Endodermal cell (in vitro differentiated cells): Measurements from ENCODE around the gene CCDC183. TPM values are rescaled to one million over a fixed set of nuclear protein-coding genes. Genes with fewer than 3 reads are reported as not detected.

Experiments used
- DNase-seq: peaks from one replicate; pipeline ENCODE4 v3.0.0-alpha.2; 2017
- H3K27ac ChIP-seq: 2 replicates; pipeline ENCODE4 v1.5.1; 2013; ENCODE audit warnings: mild to moderate bottlenecking, low read depth, low read length, moderate library complexity
- H3K27me3 ChIP-seq: 2 replicates; pipeline ENCODE4 v1.6.1; 2013; ENCODE audit warnings: mild to moderate bottlenecking, low read length, moderate library complexity; ENCODE audit not compliant: insufficient read depth, control insufficient read depth, poor library complexity, severe bottlenecking
- H3K36me3 ChIP-seq: 2 replicates; pipeline ENCODE4 v1.7.0; 2013; ENCODE audit warnings: mild to moderate bottlenecking, low read length, moderate library complexity; ENCODE audit not compliant: control insufficient read depth, insufficient read depth
- H3K4me1 ChIP-seq: one replicate; pipeline ENCODE4 v1.7.0; 2013; ENCODE audit warnings: low read length; ENCODE audit not compliant: control insufficient read depth, insufficient read depth
- H3K4me3 ChIP-seq: 2 replicates; pipeline ENCODE4 v1.5.1; 2013; ENCODE audit warnings: mild to moderate bottlenecking, low read length, moderate library complexity
- H3K9ac ChIP-seq: 2 replicates; pipeline ENCODE4 v1.6.1; 2013; ENCODE audit warnings: mild to moderate bottlenecking, low read length, moderate library complexity; ENCODE audit not compliant: poor library complexity, severe bottlenecking; ENCODE audit errors: extremely low read depth
- H3K9me3 ChIP-seq: 2 replicates; pipeline ENCODE4 v1.6.1; 2013; ENCODE audit warnings: mild to moderate bottlenecking, low read length, moderate library complexity; ENCODE audit not compliant: control insufficient read depth
- H3K27ac Mint-ChIP-seq: 2 replicates; pipeline ENCODE4 v1.8.0; 2020; ENCODE audit warnings: mixed read lengths
- H3K27me3 Mint-ChIP-seq: 2 replicates; pipeline ENCODE4 v1.8.0; 2021; ENCODE audit warnings: mild to moderate bottlenecking, mixed read lengths; ENCODE audit not compliant: insufficient read depth
- H3K36me3 Mint-ChIP-seq: 2 replicates; pipeline ENCODE4 v1.8.0; 2020; ENCODE audit warnings: low read depth, mixed read lengths
- H3K4me1 Mint-ChIP-seq: 2 replicates; pipeline ENCODE4 v1.8.0; 2020; ENCODE audit warnings: mixed read lengths
- H3K4me3 Mint-ChIP-seq: 2 replicates; pipeline ENCODE4 v1.8.0; 2020; ENCODE audit warnings: mild to moderate bottlenecking, moderate library complexity, mixed read lengths
- H3K9me3 Mint-ChIP-seq: 2 replicates; pipeline ENCODE4 v1.8.0; 2020; ENCODE audit warnings: mild to moderate bottlenecking, mixed read lengths
- CTCF ChIP-seq: fragments of 200-600 bp; sonication (generic); conservative IDR thresholded peaks from 2 replicates; pipeline ENCODE4 v1.5.0; 2021; ENCODE audit warnings: antibody characterized with exemption, mild to moderate bottlenecking
- WGBS, 2 experiments: methylation state at CpG; one replicate each; pipeline versions ENCODE4 v1.1.5 to v1.1.7; 2013; ENCODE audit warnings: missing lambda C conversion rate in 2 of 2, mixed read lengths in 1 of 2; ENCODE audit not compliant: insufficient coverage in 1 of 2, insufficient read length in 1 of 2; 5-methylcytosine and 5-hydroxymethylcytosine counted together
- total RNA-seq, 2 donors: library from RNA; stranded (reverse); fragmentation: NEBNext Ultra II Directional in 1 of 2; extraction: Animal tissue kit (Norgen Biotek cat#: 25700) in 1 of 2; gene quantifications; 2 replicates in 1 of 2; 3 replicates in 1 of 2; pipeline ENCODE4 v1.2.1, GENCODE V29; 2021

Gene CCDC183
- total RNA-seq, 2 donors from 2014 or later, result 10.9 to 13.4 TPM

- Mint-ChIP-seq H3K9me3 (peaks cover 7% of the 10 kb centered on the region), H3K4me1 (peaks cover 2% of the 10 kb centered on the region), H3K27ac (no peak overlapping the region), H3K4me3 (peak overlapping the region; percentile 78), H3K36me3 (no peaks in the 10 kb centered on the region), H3K27me3 (peaks cover 15% of the 10 kb centered on the region)
- Histone ChIP-seq H3K4me1 (peaks cover 8% of the 10 kb centered on the region), H3K27me3 (no peaks in the 10 kb centered on the region), H3K9me3 (no peaks in the 10 kb centered on the region), H3K36me3 (peaks cover 10% of the 10 kb centered on the region), H3K4me3 (no peak overlapping the region), H3K27ac (no peak overlapping the region), H3K9ac (no peak overlapping the region)
- 94% methylated on average over 17 to 23 of the region's 23 CpGs for WGBS, 2 experiments
- DNase-seq, result peak; percentile 53
- TF ChIP-seq CTCF, result no peak
These were observed 55.0 kb downstream of the CCDC183 start for GRCh38 chr9:136850866-136851775.

GRCh38 chr9:136851941-136852663 lies 56.0 kb downstream of the CCDC183 start, which contains the start of gene MAMDC4:
TSS of gene MAMDC4 (plus strand) at chr9:136852346. CDS start at chr9:136852417, 71 bp downstream.
- H3K9me3 Mint-ChIP-seq, result peaks cover under 1% of the 10 kb centered on the region
- peak; percentile 50 for DNase-seq
- Histone ChIP-seq H3K9ac (no peak within 1 kb of the TSS), H3K9me3 (no peaks in the 10 kb centered on the region), H3K27me3 (no peaks in the 10 kb centered on the region), H3K4me3 (no peak within 1 kb of the TSS), H3K4me1 (peaks cover 8% of the 10 kb centered on the region), H3K36me3 (peaks cover 10% of the 10 kb centered on the region), H3K27ac (no peak within 1 kb of the TSS)
- no peak for TF ChIP-seq CTCF
- 93 to 97% methylated on average over 16 to 23 of the region's 23 CpGs for WGBS, 2 experiments
- no peaks in the 10 kb centered on the region for H3K36me3 Mint-ChIP-seq
- no peak within 1 kb of the TSS for H3K4me3 Mint-ChIP-seq
- H3K4me1 Mint-ChIP-seq, result peaks cover 2% of the 10 kb centered on the region
- H3K27ac Mint-ChIP-seq, result no peak within 1 kb of the TSS
- H3K27me3 Mint-ChIP-seq, result peaks cover 8% of the 10 kb centered on the region

GRCh38 chr9:136852664-136853595 lies 56.8 kb downstream of the CCDC183 start:
- peak; percentile 48 for DNase-seq
- Histone ChIP-seq H3K27me3 (no peaks in the 10 kb centered on the region), H3K9ac (no peak overlapping the region), H3K27ac (no peak overlapping the region), H3K9me3 (no peaks in the 10 kb centered on the region), H3K4me1 (peaks cover 8% of the 10 kb centered on the region), H3K36me3 (peaks cover 10% of the 10 kb centered on the region), H3K4me3 (no peak overlapping the region)
- peaks cover 2% of the 10 kb centered on the region for H3K4me1 Mint-ChIP-seq
- 93% methylated on average over 19 to 29 of the region's 29 CpGs for WGBS, 2 experiments
- H3K9me3 Mint-ChIP-seq, result no peaks in the 10 kb centered on the region
- no peak overlapping the region for H3K4me3 Mint-ChIP-seq
- no peak for TF ChIP-seq CTCF
- H3K36me3 Mint-ChIP-seq, result no peaks in the 10 kb centered on the region
- no peak overlapping the region for H3K27ac Mint-ChIP-seq
- peaks cover 2% of the 10 kb centered on the region for H3K27me3 Mint-ChIP-seq
